ENCODE results near the gene DBR1.

Gene DBR1, protein sequence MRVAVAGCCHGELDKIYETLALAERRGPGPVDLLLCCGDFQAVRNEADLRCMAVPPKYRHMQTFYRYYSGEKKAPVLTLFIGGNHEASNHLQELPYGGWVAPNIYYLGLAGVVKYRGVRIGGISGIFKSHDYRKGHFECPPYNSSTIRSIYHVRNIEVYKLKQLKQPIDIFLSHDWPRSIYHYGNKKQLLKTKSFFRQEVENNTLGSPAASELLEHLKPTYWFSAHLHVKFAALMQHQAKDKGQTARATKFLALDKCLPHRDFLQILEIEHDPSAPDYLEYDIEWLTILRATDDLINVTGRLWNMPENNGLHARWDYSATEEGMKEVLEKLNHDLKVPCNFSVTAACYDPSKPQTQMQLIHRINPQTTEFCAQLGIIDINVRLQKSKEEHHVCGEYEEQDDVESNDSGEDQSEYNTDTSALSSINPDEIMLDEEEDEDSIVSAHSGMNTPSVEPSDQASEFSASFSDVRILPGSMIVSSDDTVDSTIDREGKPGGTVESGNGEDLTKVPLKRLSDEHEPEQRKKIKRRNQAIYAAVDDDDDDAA

DNA sequence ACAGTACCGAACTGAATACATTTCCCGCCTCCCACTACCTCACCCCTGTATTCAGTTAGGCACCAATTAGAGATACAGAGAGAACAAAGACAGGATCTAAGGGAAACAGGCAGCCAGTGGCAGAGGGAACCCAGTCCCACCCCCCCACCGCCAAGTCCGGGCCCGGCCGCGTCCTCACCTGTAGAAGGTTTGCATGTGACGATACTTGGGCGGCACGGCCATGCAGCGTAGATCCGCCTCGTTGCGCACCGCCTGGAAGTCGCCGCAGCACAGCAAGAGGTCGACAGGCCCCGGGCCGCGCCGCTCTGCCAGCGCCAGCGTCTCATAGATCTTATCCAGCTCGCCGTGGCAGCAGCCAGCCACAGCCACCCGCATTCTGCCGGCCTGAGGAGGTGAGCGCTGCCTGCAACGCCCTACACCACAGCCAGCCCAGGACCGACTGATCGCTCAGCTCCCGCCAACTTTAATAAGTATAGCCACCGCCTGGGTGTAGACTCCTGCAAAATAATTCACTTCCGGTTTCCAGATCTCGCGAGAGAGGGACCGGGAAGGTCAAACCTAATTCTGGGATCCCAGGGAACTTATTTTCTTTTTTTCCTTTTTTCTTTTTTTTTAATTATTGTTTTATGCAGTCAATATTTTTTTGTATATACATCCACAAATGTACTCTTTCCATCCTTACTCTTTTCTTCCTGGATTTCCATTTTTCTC is at the start of gene DBR1:
Gene DBR1 (minus strand): TSS at position 501 of the 711 bp plus-strand sequence. CDS start 126 bp downstream, at position 375.
- DNase-seq (ENCODE audit: low spot score): peak; percentile 78
- no peak for FAIRE-seq

- no peak for FAIRE-seq
- no peak for DNase-seq (ENCODE audit: low spot score)
These were observed 48.2 kb upstream of the DBR1 start for GRCh38 chr3:138222942-138223287.

- DNase-seq (ENCODE audit: low spot score): no peak
- FAIRE-seq: no peak
These were observed 47.6 kb upstream of the DBR1 start for GRCh38 chr3:138222131-138222941.

GRCh38 chr3:138220788-138221187 is 46.1 kb upstream of the DBR1 start:
- FAIRE-seq: no peak

DNA sequence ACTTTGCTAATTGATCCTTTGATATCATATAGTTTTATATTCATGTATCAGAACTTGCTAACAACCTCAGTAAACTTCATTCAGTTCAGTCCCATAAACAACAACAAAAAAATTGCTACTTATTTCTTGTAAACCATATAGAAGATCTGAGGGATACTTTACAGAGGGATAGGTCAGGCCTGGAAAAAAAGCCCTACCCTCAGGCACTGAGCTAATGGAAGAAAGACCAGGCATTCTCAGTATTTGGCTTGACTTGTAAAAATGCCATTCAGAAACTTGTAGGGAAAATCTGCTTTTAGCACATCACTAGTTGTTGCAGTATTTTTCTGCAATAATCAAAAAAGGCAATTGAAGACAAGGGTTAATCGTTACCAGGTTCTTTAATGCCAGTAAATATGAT is 45.5 kb upstream of the DBR1 start:
- DNase-seq (ENCODE audit: low spot score): no peak
- no peak for FAIRE-seq

More at GRCh38 chr3:138220788-138221187, 46.1 kb upstream of the DBR1 start:
- no peak for DNase-seq (ENCODE audit: low spot score)

GRCh38 chr3:138219255-138219654 is 44.5 kb upstream of the DBR1 start:
- DNase-seq (ENCODE audit: low spot score): no peak
- FAIRE-seq: no peak

GRCh38 chr3:138213398-138214085 is 38.8 kb upstream of the DBR1 start:
- FAIRE-seq (no peak), DNase-seq (ENCODE audit: low spot score) (no peak)

DNA sequence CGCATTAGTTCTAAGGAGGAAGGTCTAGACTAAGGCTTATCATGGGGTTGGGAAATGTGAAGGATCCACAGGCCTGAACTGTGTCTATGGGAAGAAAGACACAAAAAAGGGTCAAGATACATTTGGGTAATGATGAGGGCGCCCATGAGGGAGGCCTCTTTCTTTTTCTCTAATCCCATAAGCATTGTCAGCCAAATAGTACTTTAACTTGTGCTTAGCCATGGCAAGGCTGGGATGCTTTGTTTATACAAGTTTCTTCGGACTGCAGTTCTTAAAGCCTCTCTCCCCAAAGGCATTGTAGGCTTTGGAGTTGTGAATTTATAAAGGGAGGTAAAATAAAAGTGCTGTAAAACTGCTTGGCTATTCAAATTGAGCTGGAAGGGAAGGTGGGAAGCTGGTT is 35.8 kb upstream of the DBR1 start:
- DNase-seq (ENCODE audit: low spot score): no peak
- no peak for FAIRE-seq

GRCh38 chr3:138206196-138206595 is 31.5 kb upstream of the DBR1 start:
- no peak for DNase-seq (ENCODE audit: low spot score)
- FAIRE-seq: no peak

GRCh38 chr3:138205527-138205926 is 30.8 kb upstream of the DBR1 start:
- FAIRE-seq (no peak), DNase-seq (ENCODE audit: low spot score) (no peak)

DNA sequence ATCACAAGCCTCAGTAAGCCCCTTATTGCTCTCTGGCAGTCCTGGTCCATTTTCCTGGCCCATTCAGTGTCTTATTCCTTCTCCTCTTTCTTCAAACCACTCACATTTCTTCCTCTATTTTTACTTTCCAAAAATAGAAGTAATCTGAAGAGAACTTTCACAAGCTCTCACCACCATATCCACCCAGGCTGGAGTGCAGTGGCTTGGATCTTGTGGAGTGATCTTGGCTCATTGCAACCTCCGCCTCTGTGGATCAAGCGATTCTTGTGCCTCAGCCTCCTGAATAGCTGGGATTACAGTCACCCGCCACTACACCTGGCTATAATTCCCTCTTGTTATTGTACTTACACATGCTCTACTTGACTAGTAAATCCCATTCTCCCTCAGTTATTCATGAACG is 29.2 kb upstream of the DBR1 start:
- no peak for FAIRE-seq
- no peak for DNase-seq (ENCODE audit: low spot score)

DNA sequence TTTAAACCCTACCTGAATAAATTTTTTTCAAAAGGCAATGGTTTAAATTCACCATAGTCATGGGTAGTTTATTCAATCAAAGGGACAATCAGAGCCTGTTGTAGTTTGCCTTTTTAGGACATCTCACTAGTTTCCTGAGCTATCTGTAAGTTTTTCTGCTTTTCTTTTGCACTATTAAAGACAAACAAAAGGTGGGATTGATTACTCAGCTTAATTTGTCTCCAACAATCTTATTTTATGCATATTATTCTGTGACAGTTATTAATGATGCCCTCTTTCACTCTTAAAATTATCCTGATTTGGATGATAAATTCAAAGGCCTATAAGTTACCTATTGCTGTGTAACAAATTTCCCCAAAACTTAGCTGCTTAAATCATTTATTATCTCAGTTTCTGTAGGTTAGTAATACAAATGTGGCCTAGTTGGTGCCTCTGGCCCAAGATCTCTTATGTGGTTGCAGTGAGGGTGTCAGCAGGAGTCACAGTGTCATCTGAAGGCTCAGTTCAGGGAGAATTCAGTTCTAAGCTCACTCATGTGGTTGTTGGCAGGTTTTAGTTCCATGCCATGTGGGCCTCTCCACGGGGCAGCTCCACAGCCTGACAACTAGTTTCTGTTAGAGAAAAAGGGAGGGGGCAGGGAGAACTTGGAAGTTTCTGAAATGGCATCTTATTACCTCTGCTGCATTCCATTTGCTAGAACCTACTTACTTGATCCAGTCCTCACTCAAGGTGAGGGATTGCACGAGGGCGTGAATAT is 28.4 kb upstream of the DBR1 start:
- no peak for FAIRE-seq
- DNase-seq (ENCODE audit: low spot score): no peak

- FAIRE-seq: no peak
- DNase-seq (ENCODE audit: low spot score): no peak
These were observed 25.7 kb upstream of the DBR1 start for GRCh38 chr3:138200424-138200823.

DNA sequence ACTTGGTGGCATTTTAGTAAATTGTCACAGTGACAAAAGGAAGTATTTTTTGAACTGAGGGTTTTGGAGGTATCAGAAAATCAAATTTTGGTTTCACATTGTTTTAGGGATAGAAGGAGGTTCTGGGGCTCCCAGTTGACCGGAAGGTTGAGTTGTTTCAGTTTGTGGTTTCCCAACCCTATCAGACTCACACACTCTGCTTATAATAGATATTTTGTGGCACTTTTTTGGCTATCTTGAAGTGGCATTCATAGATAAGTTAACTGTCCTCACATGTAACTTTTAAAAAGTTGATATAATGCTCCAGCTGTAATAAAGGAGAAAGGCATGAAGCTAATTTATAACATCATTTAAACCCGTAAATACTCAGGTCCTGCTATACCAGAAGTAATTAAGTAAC is 25.1 kb upstream of the DBR1 start:
- no peak for FAIRE-seq

DNA sequence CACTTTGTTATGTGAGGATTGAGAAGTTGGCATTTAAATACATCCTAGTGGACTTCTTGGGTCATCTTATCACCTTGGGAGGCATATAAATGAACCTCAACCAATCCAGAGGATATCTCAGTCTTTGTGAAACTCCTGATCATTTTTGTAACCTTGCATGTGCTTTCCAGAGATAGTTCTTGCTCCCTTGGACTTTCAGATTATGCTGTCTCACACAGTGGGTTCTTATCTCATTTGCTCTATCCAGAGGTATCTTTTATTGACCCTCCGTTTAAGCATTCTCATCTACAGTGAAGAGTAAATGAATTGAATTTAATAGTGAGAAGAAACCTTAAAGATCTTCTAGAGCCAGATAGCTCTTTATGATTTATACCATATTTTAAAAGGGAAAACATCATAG is 22.8 kb upstream of the DBR1 start:
- FAIRE-seq: no peak
- no peak for DNase-seq (ENCODE audit: low spot score)

More for the DNA sequence above, 25.1 kb upstream of the DBR1 start:
- no peak for DNase-seq (ENCODE audit: low spot score)

DNA sequence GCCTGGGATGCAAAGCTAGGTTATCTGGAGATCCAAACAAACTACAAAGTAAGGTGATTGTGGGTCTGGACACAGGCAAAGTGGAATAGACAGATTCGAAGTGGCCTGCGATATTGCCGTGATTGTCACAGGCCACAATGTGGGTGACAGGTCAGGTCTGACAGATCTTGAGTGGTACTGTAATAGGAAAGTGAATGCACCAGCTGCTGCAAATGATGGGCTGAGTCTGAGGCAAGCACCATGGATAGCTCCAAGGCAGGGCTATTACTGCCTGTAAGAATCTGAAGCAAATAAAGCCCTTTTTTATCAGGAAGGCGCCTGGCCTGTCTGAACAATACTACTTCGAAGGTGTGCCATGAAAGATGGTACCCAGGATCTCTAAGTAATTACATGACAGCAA is 22.3 kb upstream of the DBR1 start:
- DNase-seq (ENCODE audit: low spot score) (no peak), FAIRE-seq (no peak)

DNA sequence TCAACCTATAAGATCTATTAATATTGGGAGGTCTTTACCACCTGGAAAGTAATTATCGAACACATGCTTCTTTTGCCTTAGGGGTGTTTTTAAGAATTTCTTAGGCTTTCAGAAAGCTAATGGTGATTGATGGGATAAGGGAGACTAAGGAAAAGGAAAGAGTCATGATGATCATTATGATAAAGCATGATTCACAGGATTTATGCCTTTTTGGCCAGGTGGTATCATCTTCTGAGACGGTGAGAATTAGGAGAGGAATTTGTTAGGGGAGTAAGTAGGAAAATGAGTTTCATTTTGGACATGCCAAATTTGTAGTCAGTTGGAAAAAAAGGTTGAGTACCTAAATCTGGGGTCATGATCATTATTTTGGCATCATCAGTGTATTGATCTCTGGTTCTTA is 21.3 kb upstream of the DBR1 start:
- DNase-seq (ENCODE audit: low spot score) (no peak), FAIRE-seq (no peak)

DNA sequence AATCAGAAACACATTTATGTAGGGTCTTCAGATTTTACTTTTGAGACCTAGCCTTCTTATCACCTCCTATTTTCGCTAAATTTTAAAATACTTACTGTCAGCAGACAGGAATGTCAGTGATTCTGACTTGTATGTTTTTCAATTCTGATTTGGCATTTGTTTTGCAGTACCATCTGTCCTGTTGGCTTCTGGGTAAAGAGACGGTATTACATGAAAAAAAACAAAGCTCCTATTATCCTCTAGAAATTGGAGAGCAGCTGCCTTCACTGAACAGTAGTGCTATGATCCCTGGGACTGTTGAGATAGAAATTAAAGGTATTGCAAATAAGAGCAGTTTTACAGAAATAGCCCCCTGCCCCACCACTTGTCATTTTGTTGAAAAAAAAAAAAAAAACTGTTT is 20.8 kb upstream of the DBR1 start:
- FAIRE-seq: no peak

GRCh38 chr3:138188013-138188730 is 13.5 kb upstream of the DBR1 start:
- FAIRE-seq: no peak
- peak; percentile 30 for DNase-seq (ENCODE audit: low spot score)

More for the DNA sequence above, 20.8 kb upstream of the DBR1 start:
- no peak for DNase-seq (ENCODE audit: low spot score)

All from urothelium cell line (cell line).